Measurements from ENCODE around the gene ADAMTS19.

GRCh38 chr5:129441096-129441495, 19.0 kb upstream of the ADAMTS19 start:
- TF ChIP-seq CTCF (IDR thresholded peaks at IDR 0.05; ENCODE audit: low read depth, low read length) (no peak), POLR2A (IDR thresholded peaks at IDR 0.05; ENCODE audit: extremely low read depth, insufficient read length) (no peak), MAX (IDR thresholded peaks at IDR 0.05; ENCODE audit: low read depth, low read length) (no peak), MYC (IDR thresholded peaks at IDR 0.05; ENCODE audit: low read depth, low read length) (no peak)

Measured in NB4 (cell line).